ENCODE data around the gene TYW1B.
"Not testable (repeated sequence)": the region's sequence is repeated elsewhere in the genome, so short reads cannot be mapped to it uniquely, and the experiment has no call there.

The TYW1B gene

GRCh38 chr7:72695482-72695881, 132.5 kb downstream of the TYW1B start:
- DNase-seq (ENCODE audit: low read depth), result not testable (repeated sequence)

- not testable (repeated sequence) for DNase-seq (ENCODE audit: low read depth)
Observed at GRCh38 chr7:72691442-72691841, 136.6 kb downstream of the TYW1B start.

GRCh38 chr7:72690177-72690576, 137.8 kb downstream of the TYW1B start:
- DNase-seq (ENCODE audit: low read depth), result not testable (repeated sequence)

GRCh38 chr7:72689344-72689743, 138.7 kb downstream of the TYW1B start:
- not testable (repeated sequence) for DNase-seq (ENCODE audit: low read depth)

- not testable (repeated sequence) for DNase-seq (ENCODE audit: low read depth)
Observed at GRCh38 chr7:72681211-72681610, 146.8 kb downstream of the TYW1B start.

GRCh38 chr7:72676880-72677279, 151.1 kb downstream of the TYW1B start:
- not testable (repeated sequence) for DNase-seq (ENCODE audit: low read depth)

- not testable (repeated sequence) for DNase-seq (ENCODE audit: low read depth)
Observed at GRCh38 chr7:72676086-72676690, 151.8 kb downstream of the TYW1B start.

- not testable (repeated sequence) for DNase-seq (ENCODE audit: low read depth)
Observed at GRCh38 chr7:72675686-72676085, 152.3 kb downstream of the TYW1B start.

- DNase-seq (ENCODE audit: low read depth), result no peak
Observed at GRCh38 chr7:72674394-72674793, 153.6 kb downstream of the TYW1B start.

GRCh38 chr7:72670850-72671249, 157.2 kb downstream of the TYW1B start:
- DNase-seq (ENCODE audit: low read depth), result not testable (repeated sequence)

GRCh38 chr7:72668435-72668834, 159.6 kb downstream of the TYW1B start:
- not testable (repeated sequence) for DNase-seq (ENCODE audit: low read depth)

GRCh38 chr7:72667049-72667448, 161.0 kb downstream of the TYW1B start:
- not testable (repeated sequence) for DNase-seq (ENCODE audit: low read depth)

GRCh38 chr7:72648574-72648973, 179.4 kb downstream of the TYW1B start:
- not testable (repeated sequence) for DNase-seq (ENCODE audit: low read depth)

- not testable (repeated sequence) for DNase-seq (ENCODE audit: low read depth)
Observed at GRCh38 chr7:72643708-72644107, 184.3 kb downstream of the TYW1B start.

- DNase-seq (ENCODE audit: low read depth), result not testable (repeated sequence)
Observed at GRCh38 chr7:72641485-72642248, 186.3 kb downstream of the TYW1B start.

- DNase-seq (ENCODE audit: low read depth), result not testable (repeated sequence)
Observed at GRCh38 chr7:72640740-72641139, 187.3 kb downstream of the TYW1B start.

- DNase-seq (ENCODE audit: low read depth), result not testable (repeated sequence)
Observed at GRCh38 chr7:72635273-72635908, 192.6 kb downstream of the TYW1B start.

GRCh38 chr7:72632765-72633292, 195.2 kb downstream of the TYW1B start:
- not testable (repeated sequence) for DNase-seq (ENCODE audit: low read depth)

- DNase-seq (ENCODE audit: low read depth), result not testable (repeated sequence)
Observed at GRCh38 chr7:72628375-72628774, 199.6 kb downstream of the TYW1B start.

GRCh38 chr7:72626428-72627011, 201.5 kb downstream of the TYW1B start:
- DNase-seq (ENCODE audit: low read depth), result not testable (repeated sequence)

GRCh38 chr7:72625721-72626423, 202.1 kb downstream of the TYW1B start:
- DNase-seq (ENCODE audit: low read depth), result not testable (repeated sequence)

GRCh38 chr7:72622532-72622931, 205.5 kb downstream of the TYW1B start:
- DNase-seq (ENCODE audit: low read depth), result no peak

Data from stimulated activated CD8-positive, alpha-beta memory T cell treated with anti-CD3 and anti-CD28 coated beads, Interleukin-4, amount 100 ng/mL, for 24 hours (primary cell).